Neural cell (in vitro differentiated cells): ENCODE data around the gene SFMBT1. TPM values are rescaled to one million over a fixed set of nuclear protein-coding genes. Genes with fewer than 3 reads are reported as not detected.

Experiments
- H2AFZ ChIP-seq: fragments of 200-600, 300-800 bp; sonication (generic), shearing (Covaris generic); 2 replicates; pipeline ENCODE4 v1.6.0; 2014; ENCODE audit warnings: low read depth, mild to moderate bottlenecking, antibody characterized with exemption, low read length, moderate library complexity
- H3F3A ChIP-seq: fragments of 200-600 bp; shearing (Covaris generic); 2 replicates; pipeline ENCODE4 v1.6.1; 2016; ENCODE audit warnings: mild to moderate bottlenecking, moderate library complexity, mixed read lengths, antibody characterized with exemption, low read length; ENCODE audit not compliant: insufficient read depth, poor library complexity, severe bottlenecking
- H3K27ac ChIP-seq: fragments of 200-600, 300-800 bp; sonication (generic), shearing (Covaris generic); 2 replicates; pipeline ENCODE4 v1.5.1; 2014; ENCODE audit warnings: mild to moderate bottlenecking, low read length, moderate library complexity
- H3K27me3 ChIP-seq: fragments of 300-800, 200-600 bp; sonication (generic), shearing (Covaris generic); 2 replicates; pipeline ENCODE4 v1.6.0; 2014; ENCODE audit warnings: mild to moderate bottlenecking, low read depth, low read length, moderate library complexity; ENCODE audit not compliant: insufficient read depth
- H3K36me3 ChIP-seq: fragments of 300-800, 200-600 bp; sonication (generic), shearing (Covaris generic); 2 replicates; pipeline ENCODE4 v1.5.1; 2014; ENCODE audit warnings: mild to moderate bottlenecking, antibody characterized with exemption, low read length, moderate library complexity; ENCODE audit not compliant: insufficient read depth
- H3K4me2 ChIP-seq: fragments of 300-800, 200-600 bp; sonication (generic), shearing (Covaris generic); 2 replicates; pipeline ENCODE4 v1.6.0; 2014; ENCODE audit warnings: mild to moderate bottlenecking, low read length
- H3K4me3 ChIP-seq: fragments of 300-800, 200-600 bp; sonication (generic), shearing (Covaris generic); 2 replicates; pipeline ENCODE4 v1.5.1; 2014; ENCODE audit warnings: mild to moderate bottlenecking, low read length, moderate library complexity
- H3K79me2 ChIP-seq: fragments of 200-600 bp; shearing (Covaris generic); replicated peaks from 2 replicates; pipeline ENCODE4 v1.6.0; 2014; ENCODE audit warnings: mild to moderate bottlenecking, low read length, moderate library complexity; ENCODE audit not compliant: insufficient read depth
- H3K9ac ChIP-seq: fragments of 300-800, 200-600 bp; sonication (generic), shearing (Covaris generic); 2 replicates; pipeline ENCODE4 v1.6.1; 2016; ENCODE audit warnings: mild to moderate bottlenecking, low read length, mixed read lengths
- H3K9me2 ChIP-seq: fragments of 200-600 bp; shearing (Covaris generic); 2 replicates; pipeline ENCODE4 v1.6.1; 2016; ENCODE audit warnings: mild to moderate bottlenecking, low read length, mixed read lengths; ENCODE audit not compliant: insufficient read depth
- H3K9me3 ChIP-seq: fragments of 200-600, 300-800 bp; sonication (generic), shearing (Covaris generic); 2 replicates; pipeline ENCODE4 v1.6.1; 2016; ENCODE audit warnings: mild to moderate bottlenecking, mixed run types, low read length, moderate library complexity, mixed read lengths
- H4K20me1 ChIP-seq: fragments of 200-600 bp; shearing (Covaris generic); 2 replicates; pipeline ENCODE4 v1.6.1; 2016; ENCODE audit warnings: mild to moderate bottlenecking, mixed run types; ENCODE audit not compliant: insufficient read depth
- EP300 ChIP-seq: fragments of 450-650 bp; conservative IDR thresholded peaks from 2 replicates; pipeline ENCODE4 v1.6.1; 2014; ENCODE audit warnings: antibody characterized with exemption, mild to moderate bottlenecking, moderate library complexity; ENCODE audit not compliant: poor library complexity, severe bottlenecking
- EZH2 ChIP-seq: fragments of 200-600, 300-800 bp; shearing (Covaris generic), sonication (generic); IDR thresholded peaks from 2 replicates; pipeline ENCODE4 v1.6.1; 2014; ENCODE audit warnings: antibody characterized with exemption, low read length, borderline replicate concordance, mild to moderate bottlenecking; ENCODE audit not compliant: insufficient read depth, poor library complexity, severe bottlenecking
- MXI1 ChIP-seq: fragments of 450-650 bp; conservative IDR thresholded peaks from 2 replicates; pipeline ENCODE4 v1.6.1; 2014; ENCODE audit warnings: antibody characterized with exemption, mild to moderate bottlenecking; ENCODE audit not compliant: poor library complexity, severe bottlenecking
- POLR2AphosphoS5 ChIP-seq: IDR thresholded peaks from 2 replicates; pipeline ENCODE4 v1.6.1; 2012
- RAD21 ChIP-seq: fragments of 450-650 bp; conservative IDR thresholded peaks from 2 replicates; pipeline ENCODE4 v1.6.1; 2014; ENCODE audit warnings: antibody characterized with exemption, mild to moderate bottlenecking, moderate library complexity
- SMC3 ChIP-seq: fragments of 450-650 bp; conservative IDR thresholded peaks from 2 replicates; pipeline ENCODE4 v1.6.1; 2014; ENCODE audit warnings: antibody characterized with exemption, mild to moderate bottlenecking, moderate library complexity; ENCODE audit not compliant: poor library complexity
- TAF1 ChIP-seq: IDR thresholded peaks from 2 replicates; pipeline ENCODE4 v1.6.1; 2012; ENCODE audit warnings: low read depth
- polyA plus RNA-seq: library from polyadenylated mRNA; depleted of rRNA; stranded (reverse); fragments of >200 nt; gene quantifications from 2 replicates; pipeline ENCODE4 v1.2.3, GENCODE V29; 2014
- TF ChIP-seq, protein P1 (sequence below): IDR thresholded peaks from 2 replicates; pipeline ENCODE4 v1.6.1; 2012; ENCODE audit warnings: borderline replicate concordance
- TF ChIP-seq, protein P2 (sequence below): fragments of 450-650 bp; IDR thresholded peaks from 2 replicates; pipeline ENCODE4 v1.5.1; 2014; ENCODE audit warnings: antibody characterized with exemption, mild to moderate bottlenecking, moderate library complexity; ENCODE audit not compliant: poor library complexity, severe bottlenecking

SFMBT1 gene
- polyA plus RNA-seq, 1 donor from 2014 or later = 17.3 TPM

DNA sequence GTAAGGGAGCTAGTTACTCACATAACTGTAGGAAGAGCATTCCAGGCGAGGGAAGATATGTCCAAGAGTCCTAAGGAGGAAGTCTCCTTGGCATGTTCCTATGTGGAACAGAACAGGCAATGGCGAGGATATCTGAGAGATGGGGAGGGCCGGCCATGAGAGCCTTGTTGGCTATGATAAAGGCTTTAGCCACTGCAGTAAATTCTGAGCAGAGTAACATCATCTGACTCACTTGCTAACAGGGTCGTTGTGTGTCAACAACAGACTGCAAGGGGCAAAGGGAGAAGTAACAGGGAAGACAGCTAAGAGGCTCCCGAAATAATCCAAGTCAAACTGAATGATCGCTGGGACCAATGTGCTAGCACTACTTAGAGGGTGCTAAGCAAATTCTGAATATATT is 21.6 kb downstream of the SFMBT1 start:
- no peak overlapping the region for H3K4me2 ChIP-seq
- no peak overlapping the region for H3K27ac ChIP-seq
- no peak overlapping the region for H3K4me3 ChIP-seq
- no peaks in the 10 kb centered on the region for H3K9me2 ChIP-seq
- H3K36me3 ChIP-seq = no peaks in the 10 kb centered on the region
- no peaks in the 10 kb centered on the region for H3K27me3 ChIP-seq
- peaks cover 7% of the 10 kb centered on the region for H3K79me2 ChIP-seq
- H3K9ac ChIP-seq = no peak overlapping the region
- no peak for TF ChIP-seq EP300
- TF ChIP-seq, protein P1, sequence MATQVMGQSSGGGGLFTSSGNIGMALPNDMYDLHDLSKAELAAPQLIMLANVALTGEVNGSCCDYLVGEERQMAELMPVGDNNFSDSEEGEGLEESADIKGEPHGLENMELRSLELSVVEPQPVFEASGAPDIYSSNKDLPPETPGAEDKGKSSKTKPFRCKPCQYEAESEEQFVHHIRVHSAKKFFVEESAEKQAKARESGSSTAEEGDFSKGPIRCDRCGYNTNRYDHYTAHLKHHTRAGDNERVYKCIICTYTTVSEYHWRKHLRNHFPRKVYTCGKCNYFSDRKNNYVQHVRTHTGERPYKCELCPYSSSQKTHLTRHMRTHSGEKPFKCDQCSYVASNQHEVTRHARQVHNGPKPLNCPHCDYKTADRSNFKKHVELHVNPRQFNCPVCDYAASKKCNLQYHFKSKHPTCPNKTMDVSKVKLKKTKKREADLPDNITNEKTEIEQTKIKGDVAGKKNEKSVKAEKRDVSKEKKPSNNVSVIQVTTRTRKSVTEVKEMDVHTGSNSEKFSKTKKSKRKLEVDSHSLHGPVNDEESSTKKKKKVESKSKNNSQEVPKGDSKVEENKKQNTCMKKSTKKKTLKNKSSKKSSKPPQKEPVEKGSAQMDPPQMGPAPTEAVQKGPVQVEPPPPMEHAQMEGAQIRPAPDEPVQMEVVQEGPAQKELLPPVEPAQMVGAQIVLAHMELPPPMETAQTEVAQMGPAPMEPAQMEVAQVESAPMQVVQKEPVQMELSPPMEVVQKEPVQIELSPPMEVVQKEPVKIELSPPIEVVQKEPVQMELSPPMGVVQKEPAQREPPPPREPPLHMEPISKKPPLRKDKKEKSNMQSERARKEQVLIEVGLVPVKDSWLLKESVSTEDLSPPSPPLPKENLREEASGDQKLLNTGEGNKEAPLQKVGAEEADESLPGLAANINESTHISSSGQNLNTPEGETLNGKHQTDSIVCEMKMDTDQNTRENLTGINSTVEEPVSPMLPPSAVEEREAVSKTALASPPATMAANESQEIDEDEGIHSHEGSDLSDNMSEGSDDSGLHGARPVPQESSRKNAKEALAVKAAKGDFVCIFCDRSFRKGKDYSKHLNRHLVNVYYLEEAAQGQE = no peak
- no peak for TF ChIP-seq POLR2AphosphoS5
- no peak for TF ChIP-seq MXI1
- TF ChIP-seq RAD21 = no peak
- TF ChIP-seq SMC3 = no peak
- TF ChIP-seq TAF1 = no peak
- TF ChIP-seq, protein P2, sequence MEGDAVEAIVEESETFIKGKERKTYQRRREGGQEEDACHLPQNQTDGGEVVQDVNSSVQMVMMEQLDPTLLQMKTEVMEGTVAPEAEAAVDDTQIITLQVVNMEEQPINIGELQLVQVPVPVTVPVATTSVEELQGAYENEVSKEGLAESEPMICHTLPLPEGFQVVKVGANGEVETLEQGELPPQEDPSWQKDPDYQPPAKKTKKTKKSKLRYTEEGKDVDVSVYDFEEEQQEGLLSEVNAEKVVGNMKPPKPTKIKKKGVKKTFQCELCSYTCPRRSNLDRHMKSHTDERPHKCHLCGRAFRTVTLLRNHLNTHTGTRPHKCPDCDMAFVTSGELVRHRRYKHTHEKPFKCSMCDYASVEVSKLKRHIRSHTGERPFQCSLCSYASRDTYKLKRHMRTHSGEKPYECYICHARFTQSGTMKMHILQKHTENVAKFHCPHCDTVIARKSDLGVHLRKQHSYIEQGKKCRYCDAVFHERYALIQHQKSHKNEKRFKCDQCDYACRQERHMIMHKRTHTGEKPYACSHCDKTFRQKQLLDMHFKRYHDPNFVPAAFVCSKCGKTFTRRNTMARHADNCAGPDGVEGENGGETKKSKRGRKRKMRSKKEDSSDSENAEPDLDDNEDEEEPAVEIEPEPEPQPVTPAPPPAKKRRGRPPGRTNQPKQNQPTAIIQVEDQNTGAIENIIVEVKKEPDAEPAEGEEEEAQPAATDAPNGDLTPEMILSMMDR = no peak
- TF ChIP-seq EZH2 = no peak
- no peaks in the 10 kb centered on the region for H3K9me3 ChIP-seq
- no peaks in the 10 kb centered on the region for H3F3A ChIP-seq
- H4K20me1 ChIP-seq = no peaks in the 10 kb centered on the region
- H2AFZ ChIP-seq = no peak overlapping the region

DNA sequence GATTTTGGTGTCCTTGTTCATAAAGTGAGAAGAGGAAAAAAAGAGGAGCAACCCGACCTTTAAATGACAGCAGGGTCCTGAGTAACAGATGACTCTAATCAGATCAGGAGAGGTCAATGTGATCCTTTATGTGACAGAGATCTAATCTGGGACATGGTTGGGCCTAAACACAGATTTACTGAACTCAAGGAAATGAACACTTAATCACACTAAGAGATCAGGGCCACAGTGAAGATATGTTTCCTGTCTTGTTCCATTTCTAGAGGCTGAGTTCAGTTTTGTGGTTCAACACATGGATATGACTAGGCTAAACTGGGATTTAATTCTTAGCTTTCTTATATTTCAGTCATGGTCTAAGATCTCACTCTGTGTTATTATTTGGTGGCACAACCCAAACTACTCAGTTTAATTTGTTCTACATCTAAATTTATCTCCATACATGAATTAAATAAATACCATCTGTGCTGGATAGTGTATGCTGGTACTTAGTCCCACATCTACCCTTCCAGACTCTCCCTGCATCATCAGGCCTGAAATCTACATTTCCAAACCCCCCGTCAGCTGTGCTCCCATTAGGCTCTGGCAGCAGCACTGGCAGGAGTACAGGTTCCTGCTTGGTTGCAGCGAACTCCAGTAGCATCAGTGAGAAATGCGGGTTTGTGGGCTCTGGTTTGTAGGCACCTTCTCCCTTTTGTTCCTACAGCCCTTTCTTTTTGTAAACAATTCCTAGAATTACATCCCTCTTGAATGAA is 22.6 kb downstream of the SFMBT1 start:
- TF ChIP-seq, protein P1 = no peak
- TF ChIP-seq SMC3 (no peak), RAD21 (no peak), EZH2 (no peak), POLR2AphosphoS5 (no peak), TAF1 (no peak), EP300 (no peak), MXI1 (no peak)
- TF ChIP-seq, protein P2 = no peak
- Histone ChIP-seq H3K9ac (no peak overlapping the region), H3K4me2 (no peak overlapping the region), H3K27me3 (no peaks in the 10 kb centered on the region), H3K36me3 (no peaks in the 10 kb centered on the region), H3F3A (no peaks in the 10 kb centered on the region), H3K79me2 (peaks cover 5% of the 10 kb centered on the region), H4K20me1 (no peaks in the 10 kb centered on the region), H2AFZ (no peak overlapping the region), H3K4me3 (no peak overlapping the region), H3K27ac (no peak overlapping the region), H3K9me2 (no peaks in the 10 kb centered on the region), H3K9me3 (no peaks in the 10 kb centered on the region)
